ENCODE measurements around the gene ANKRD9. TPM values are rescaled to one million over a fixed set of nuclear protein-coding genes. Genes with fewer than 3 reads are reported as not detected.

Gene ANKRD9
- total and polyA plus RNA-seq, 2 of the 13 experiments (the other 11 are each of a cell fraction or from before 2014, with no cell fraction given) = 10.0 to 15.0 TPM

- TF ChIP-seq NFAT5 (CRISPR knock-in tag; IDR thresholded peaks at IDR 0.05) = no peak
- no peak for TF ChIP-seq KLF6 (CRISPR knock-in tag; IDR thresholded peaks at IDR 0.05)
- TF ChIP-seq ZNF777 (CRISPR knock-in tag; IDR thresholded peaks at IDR 0.05) = no peak
- no peak for TF ChIP-seq ZNF660 (CRISPR knock-in tag; IDR thresholded peaks at IDR 0.05; ENCODE audit: borderline replicate concordance, low read depth)
- TF ChIP-seq ZNF121 (CRISPR knock-in tag; IDR thresholded peaks at IDR 0.05) = no peak
- TF ChIP-seq ZNF563 (CRISPR knock-in tag; IDR thresholded peaks at IDR 0.05) = peak; percentile 75; the same call in 1 of the 2 replicates
- TF ChIP-seq SMARCE1 (IDR thresholded peaks at IDR 0.05; ENCODE audit: borderline replicate concordance) = no peak
- TF ChIP-seq, protein P1, sequence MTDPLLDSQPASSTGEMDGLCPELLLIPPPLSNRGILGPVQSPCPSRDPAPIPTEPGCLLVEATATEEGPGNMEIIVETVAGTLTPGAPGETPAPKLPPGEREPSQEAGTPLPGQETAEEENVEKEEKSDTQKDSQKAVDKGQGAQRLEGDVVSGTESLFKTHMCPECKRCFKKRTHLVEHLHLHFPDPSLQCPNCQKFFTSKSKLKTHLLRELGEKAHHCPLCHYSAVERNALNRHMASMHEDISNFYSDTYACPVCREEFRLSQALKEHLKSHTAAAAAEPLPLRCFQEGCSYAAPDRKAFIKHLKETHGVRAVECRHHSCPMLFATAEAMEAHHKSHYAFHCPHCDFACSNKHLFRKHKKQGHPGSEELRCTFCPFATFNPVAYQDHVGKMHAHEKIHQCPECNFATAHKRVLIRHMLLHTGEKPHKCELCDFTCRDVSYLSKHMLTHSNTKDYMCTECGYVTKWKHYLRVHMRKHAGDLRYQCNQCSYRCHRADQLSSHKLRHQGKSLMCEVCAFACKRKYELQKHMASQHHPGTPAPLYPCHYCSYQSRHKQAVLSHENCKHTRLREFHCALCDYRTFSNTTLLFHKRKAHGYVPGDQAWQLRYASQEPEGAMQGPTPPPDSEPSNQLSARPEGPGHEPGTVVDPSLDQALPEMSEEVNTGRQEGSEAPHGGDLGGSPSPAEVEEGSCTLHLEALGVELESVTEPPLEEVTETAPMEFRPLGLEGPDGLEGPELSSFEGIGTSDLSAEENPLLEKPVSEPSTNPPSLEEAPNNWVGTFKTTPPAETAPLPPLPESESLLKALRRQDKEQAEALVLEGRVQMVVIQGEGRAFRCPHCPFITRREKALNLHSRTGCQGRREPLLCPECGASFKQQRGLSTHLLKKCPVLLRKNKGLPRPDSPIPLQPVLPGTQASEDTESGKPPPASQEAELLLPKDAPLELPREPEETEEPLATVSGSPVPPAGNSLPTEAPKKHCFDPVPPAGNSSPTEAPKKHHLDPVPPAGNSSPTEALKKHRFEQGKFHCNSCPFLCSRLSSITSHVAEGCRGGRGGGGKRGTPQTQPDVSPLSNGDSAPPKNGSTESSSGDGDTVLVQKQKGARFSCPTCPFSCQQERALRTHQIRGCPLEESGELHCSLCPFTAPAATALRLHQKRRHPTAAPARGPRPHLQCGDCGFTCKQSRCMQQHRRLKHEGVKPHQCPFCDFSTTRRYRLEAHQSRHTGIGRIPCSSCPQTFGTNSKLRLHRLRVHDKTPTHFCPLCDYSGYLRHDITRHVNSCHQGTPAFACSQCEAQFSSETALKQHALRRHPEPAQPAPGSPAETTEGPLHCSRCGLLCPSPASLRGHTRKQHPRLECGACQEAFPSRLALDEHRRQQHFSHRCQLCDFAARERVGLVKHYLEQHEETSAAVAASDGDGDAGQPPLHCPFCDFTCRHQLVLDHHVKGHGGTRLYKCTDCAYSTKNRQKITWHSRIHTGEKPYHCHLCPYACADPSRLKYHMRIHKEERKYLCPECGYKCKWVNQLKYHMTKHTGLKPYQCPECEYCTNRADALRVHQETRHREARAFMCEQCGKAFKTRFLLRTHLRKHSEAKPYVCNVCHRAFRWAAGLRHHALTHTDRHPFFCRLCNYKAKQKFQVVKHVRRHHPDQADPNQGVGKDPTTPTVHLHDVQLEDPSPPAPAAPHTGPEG (CRISPR knock-in tag; IDR thresholded peaks at IDR 0.05) = no peak
- no peak for TF ChIP-seq HINFP (CRISPR knock-in tag; IDR thresholded peaks at IDR 0.05; ENCODE audit: low read depth)
- TF ChIP-seq, protein P2, sequence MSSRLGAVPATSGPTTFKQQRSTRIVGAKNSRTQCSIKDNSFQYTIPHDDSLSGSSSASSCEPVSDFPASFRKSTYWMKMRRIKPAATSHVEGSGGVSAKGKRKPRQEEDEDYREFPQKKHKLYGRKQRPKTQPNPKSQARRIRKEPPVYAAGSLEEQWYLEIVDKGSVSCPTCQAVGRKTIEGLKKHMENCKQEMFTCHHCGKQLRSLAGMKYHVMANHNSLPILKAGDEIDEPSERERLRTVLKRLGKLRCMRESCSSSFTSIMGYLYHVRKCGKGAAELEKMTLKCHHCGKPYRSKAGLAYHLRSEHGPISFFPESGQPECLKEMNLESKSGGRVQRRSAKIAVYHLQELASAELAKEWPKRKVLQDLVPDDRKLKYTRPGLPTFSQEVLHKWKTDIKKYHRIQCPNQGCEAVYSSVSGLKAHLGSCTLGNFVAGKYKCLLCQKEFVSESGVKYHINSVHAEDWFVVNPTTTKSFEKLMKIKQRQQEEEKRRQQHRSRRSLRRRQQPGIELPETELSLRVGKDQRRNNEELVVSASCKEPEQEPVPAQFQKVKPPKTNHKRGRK (CRISPR knock-in tag; IDR thresholded peaks at IDR 0.05) = no peak
These were observed at the start of gene ANKRD9 (continued) for GRCh38 chr14:102509746-102510615.
